G401 (cell line): ENCODE data around the gene ADSS1. TPM values are rescaled to one million over a fixed set of nuclear protein-coding genes. Genes with fewer than 3 reads are reported as not detected.
A peak's percentile ranks its signal among the peaks of the same experiment; 100 is the strongest.

ENCODE experiments used
- DNase-seq: peaks from one replicate; pipeline ENCODE4 v3.0.0-alpha.2; 2015; ENCODE audit warnings: low spot score
- in situ Hi-C: cut with HindIII; loops from 2 replicates; pipeline ENCODE4 v1.10.0; 2016; ENCODE audit warnings: low sequenced_read_pairs, mixed read lengths
- total RNA-seq: library from RNA; depleted of rRNA; stranded (reverse); fragments of >200 nt; shearing (Covaris generic); gene quantifications from 2 replicates; pipeline ENCODE4 v1.2.3, GENCODE V29; 2014; rRNA removed

Gene ADSS1
- total RNA-seq: 18.3 and 19.5 TPM in 2 replicates

GRCh38 chr14:104723651-104724406, at the start of gene ADSS1:
ADSS1 (plus strand) TSS chr14:104724229; CDS start chr14:104724271, 42 bp downstream.
- DNase-seq: no peak
- in situ Hi-C loops: no loop called here

GRCh38 chr14:104675447-104675846, 48.6 kb upstream of the ADSS1 start:
- DNase-seq: no peak
- in situ Hi-C loops: no loop called here

GRCh38 chr14:104676130-104676693, 47.8 kb upstream of the ADSS1 start:
- in situ Hi-C loops: no loop called here
- no peak for DNase-seq

- no peak for DNase-seq
- in situ Hi-C loops: no loop called here
Measured at GRCh38 chr14:104676694-104677511, 47.1 kb upstream of the ADSS1 start.

- in situ Hi-C loops: no loop called here
Measured at GRCh38 chr14:104677512-104678332, 46.3 kb upstream of the ADSS1 start.

GRCh38 chr14:104678346-104678745, 45.7 kb upstream of the ADSS1 start:
- in situ Hi-C loops: no loop called here
- DNase-seq: no peak

More at GRCh38 chr14:104677512-104678332, 46.3 kb upstream of the ADSS1 start:
- peak; percentile 34 for DNase-seq

- in situ Hi-C loops: no loop called here
- no peak for DNase-seq
Measured at GRCh38 chr14:104678901-104679705, 44.9 kb upstream of the ADSS1 start.

GRCh38 chr14:104680056-104680805, 43.8 kb upstream of the ADSS1 start:
- in situ Hi-C loops: no loop called here
- no peak for DNase-seq

- in situ Hi-C loops: no loop called here
- peak; percentile 36 for DNase-seq
Measured at GRCh38 chr14:104680806-104681688, 43.0 kb upstream of the ADSS1 start.

- in situ Hi-C loops: no loop called here
- peak; percentile 55 for DNase-seq
Measured at GRCh38 chr14:104681689-104682074, 42.3 kb upstream of the ADSS1 start.

GRCh38 chr14:104682107-104682593, 41.9 kb upstream of the ADSS1 start:
- in situ Hi-C loops: no loop called here
- DNase-seq: no peak

GRCh38 chr14:104683653-104684448, 40.2 kb upstream of the ADSS1 start:
- in situ Hi-C loops: no loop called here
- no peak for DNase-seq

GRCh38 chr14:104684449-104684821, 39.6 kb upstream of the ADSS1 start:
- in situ Hi-C loops: no loop called here

GRCh38 chr14:104685216-104685997, 38.6 kb upstream of the ADSS1 start:
- no peak for DNase-seq
- in situ Hi-C loops: no loop called here

More at GRCh38 chr14:104684449-104684821, 39.6 kb upstream of the ADSS1 start:
- DNase-seq: no peak

- in situ Hi-C loops: no loop called here
- DNase-seq: no peak
Measured at GRCh38 chr14:104685998-104686610, 37.9 kb upstream of the ADSS1 start.
